Measurements from ENCODE around the gene SLC25A24.
"Not testable (repeated sequence)": the region's sequence is repeated elsewhere in the genome, so short reads cannot be mapped to it uniquely, and the experiment has no call there.

SLC25A24 gene

GRCh38 chr1:108193333-108193732 is 6.8 kb downstream of the SLC25A24 start:
- DNase-seq, result no peak

- no peak for DNase-seq
These were observed 7.6 kb downstream of the SLC25A24 start for GRCh38 chr1:108192581-108192980.

GRCh38 chr1:108190686-108191416 is 9.3 kb downstream of the SLC25A24 start:
- no peak for DNase-seq

- no peak for DNase-seq
These were observed 10.0 kb downstream of the SLC25A24 start for GRCh38 chr1:108190001-108190634.

GRCh38 chr1:108188801-108189200 is 11.3 kb downstream of the SLC25A24 start:
- DNase-seq, result no peak

- no peak for DNase-seq
These were observed 17.0 kb downstream of the SLC25A24 start for GRCh38 chr1:108182959-108183700.

GRCh38 chr1:108179018-108179417 is 21.1 kb downstream of the SLC25A24 start:
- DNase-seq, result no peak

- DNase-seq, result not testable (repeated sequence)
These were observed 37.7 kb downstream of the SLC25A24 start for GRCh38 chr1:108162409-108162808.

- not testable (repeated sequence) for DNase-seq
These were observed 40.2 kb downstream of the SLC25A24 start for GRCh38 chr1:108159951-108160350.

- DNase-seq, result no peak
These were observed 41.2 kb downstream of the SLC25A24 start for GRCh38 chr1:108158893-108159453.

- no peak for DNase-seq
These were observed 45.8 kb downstream of the SLC25A24 start for GRCh38 chr1:108154314-108154713.

- no peak for DNase-seq
These were observed 47.3 kb downstream of the SLC25A24 start for GRCh38 chr1:108152782-108153222.

GRCh38 chr1:108151548-108151947 is 48.6 kb downstream of the SLC25A24 start:
- DNase-seq, result no peak

GRCh38 chr1:108149796-108150467 is 50.2 kb downstream of the SLC25A24 start:
- no peak for DNase-seq

- not testable (repeated sequence) for DNase-seq
These were observed 55.6 kb downstream of the SLC25A24 start for GRCh38 chr1:108144569-108144968.

- DNase-seq, result no peak
These were observed 57.3 kb downstream of the SLC25A24 start for GRCh38 chr1:108142773-108143394.

GRCh38 chr1:108142258-108142657 is 57.9 kb downstream of the SLC25A24 start:
- no peak for DNase-seq

GRCh38 chr1:108141621-108142020 is 58.5 kb downstream of the SLC25A24 start:
- no peak for DNase-seq

- DNase-seq, result no peak
These were observed 59.2 kb downstream of the SLC25A24 start for GRCh38 chr1:108140936-108141335.

- DNase-seq, result no peak
These were observed 60.0 kb downstream of the SLC25A24 start for GRCh38 chr1:108140177-108140576.

- not testable (repeated sequence) for DNase-seq
These were observed 60.6 kb downstream of the SLC25A24 start for GRCh38 chr1:108139555-108139954.

GRCh38 chr1:108133148-108133547 is 67.0 kb downstream of the SLC25A24 start:
- DNase-seq, result not testable (repeated sequence)
